Measurements from ENCODE around the gene FBXO42.
"Not testable (repeated sequence)": the region's sequence is repeated elsewhere in the genome, so short reads cannot be mapped to it uniquely, and the experiment has no call there.

FBXO42 gene

GRCh38 chr1:16354619-16355018 is 2.3 kb upstream of the FBXO42 start:
- TF ChIP-seq SPI1 (IDR thresholded peaks at IDR 0.05; ENCODE audit: low read depth, low read length) (no peak), POLR2A (IDR thresholded peaks at IDR 0.05; ENCODE audit: low read depth, low read length) (no peak), TAF1 (IDR thresholded peaks at IDR 0.05; ENCODE audit: low read depth, low read length) (no peak), POU2F2 (IDR thresholded peaks at IDR 0.05; ENCODE audit: low read depth, low read length) (no peak), POLR2AphosphoS5 (IDR thresholded peaks at IDR 0.05; ENCODE audit: low read depth, low read length) (no peak), PAX5 (IDR thresholded peaks at IDR 0.05; ENCODE audit: insufficient read depth, low read length, severe bottlenecking) (no peak)

GRCh38 chr1:16352842-16353535 is 709 bp upstream of the FBXO42 start:
- DNase-seq (ENCODE audit: insufficient read length, low spot score): no peak

More at GRCh38 chr1:16354619-16355018, 2.3 kb upstream of the FBXO42 start:
- FAIRE-seq (no peak), DNase-seq (ENCODE audit: insufficient read length, low spot score) (no peak)

GRCh38 chr1:16351456-16351993 is 755 bp downstream of the FBXO42 start:
- FAIRE-seq (peak; percentile 43), DNase-seq (ENCODE audit: insufficient read length, low spot score) (no peak)
- TF ChIP-seq POU2F2 (IDR thresholded peaks at IDR 0.05; ENCODE audit: low read depth, low read length) (no peak), POLR2AphosphoS5 (IDR thresholded peaks at IDR 0.05; ENCODE audit: low read depth, low read length) (no peak), PAX5 (IDR thresholded peaks at IDR 0.05; ENCODE audit: insufficient read depth, low read length, severe bottlenecking) (no peak), SPI1 (IDR thresholded peaks at IDR 0.05; ENCODE audit: low read depth, low read length) (no peak), TAF1 (IDR thresholded peaks at IDR 0.05; ENCODE audit: low read depth, low read length) (no peak), POLR2A (IDR thresholded peaks at IDR 0.05; ENCODE audit: low read depth, low read length) (no peak)

More at GRCh38 chr1:16352842-16353535, 709 bp upstream of the FBXO42 start:
- peak; percentile 51 for FAIRE-seq
- TF ChIP-seq POLR2A (IDR thresholded peaks at IDR 0.05; ENCODE audit: low read depth, low read length): no peak
- no peak; the same call in none of the 2 replicates for TF ChIP-seq POLR2AphosphoS5 (IDR thresholded peaks at IDR 0.05; ENCODE audit: low read depth, low read length)
- TF ChIP-seq TAF1 (IDR thresholded peaks at IDR 0.05; ENCODE audit: low read depth, low read length): no peak
- no peak for TF ChIP-seq POU2F2 (IDR thresholded peaks at IDR 0.05; ENCODE audit: low read depth, low read length)
- no peak for TF ChIP-seq SPI1 (IDR thresholded peaks at IDR 0.05; ENCODE audit: low read depth, low read length)
- TF ChIP-seq PAX5 (IDR thresholded peaks at IDR 0.05; ENCODE audit: insufficient read depth, low read length, severe bottlenecking): no peak

- FAIRE-seq (no peak), DNase-seq (ENCODE audit: insufficient read length, low spot score) (no peak)
- TF ChIP-seq PAX5 (IDR thresholded peaks at IDR 0.05; ENCODE audit: insufficient read depth, low read length, severe bottlenecking) (no peak), TAF1 (IDR thresholded peaks at IDR 0.05; ENCODE audit: low read depth, low read length) (no peak)
These were observed 2.4 kb downstream of the FBXO42 start for GRCh38 chr1:16349847-16350406.

GRCh38 chr1:16348414-16349182 is 3.7 kb downstream of the FBXO42 start:
- FAIRE-seq: no peak
- no peak for DNase-seq (ENCODE audit: insufficient read length, low spot score)
- TF ChIP-seq PAX5 (IDR thresholded peaks at IDR 0.05; ENCODE audit: insufficient read depth, low read length, severe bottlenecking) (no peak), TAF1 (IDR thresholded peaks at IDR 0.05; ENCODE audit: low read depth, low read length) (no peak), SPI1 (IDR thresholded peaks at IDR 0.05; ENCODE audit: low read depth, low read length) (no peak), POU2F2 (IDR thresholded peaks at IDR 0.05; ENCODE audit: low read depth, low read length) (no peak), POLR2A (IDR thresholded peaks at IDR 0.05; ENCODE audit: low read depth, low read length) (no peak), POLR2AphosphoS5 (IDR thresholded peaks at IDR 0.05; ENCODE audit: low read depth, low read length) (no peak)

GRCh38 chr1:16343276-16343675 is 9.0 kb downstream of the FBXO42 start:
- DNase-seq (ENCODE audit: insufficient read length, low spot score); FAIRE-seq: not testable (repeated sequence)

- no peak for TF ChIP-seq POLR2AphosphoS5 (IDR thresholded peaks at IDR 0.05; ENCODE audit: low read depth, low read length)
- no peak for TF ChIP-seq TAF1 (IDR thresholded peaks at IDR 0.05; ENCODE audit: low read depth, low read length)
- TF ChIP-seq SPI1 (IDR thresholded peaks at IDR 0.05; ENCODE audit: low read depth, low read length): no peak
- TF ChIP-seq POU2F2 (IDR thresholded peaks at IDR 0.05; ENCODE audit: low read depth, low read length): no peak
- TF ChIP-seq PAX5 (IDR thresholded peaks at IDR 0.05; ENCODE audit: insufficient read depth, low read length, severe bottlenecking): no peak
- TF ChIP-seq POLR2A (IDR thresholded peaks at IDR 0.05; ENCODE audit: low read depth, low read length): no peak
- peak; percentile 16 for FAIRE-seq
- DNase-seq (ENCODE audit: insufficient read length, low spot score): no peak
These were observed 9.8 kb downstream of the FBXO42 start for GRCh38 chr1:16342331-16343062.

- no peak for TF ChIP-seq POLR2AphosphoS5 (IDR thresholded peaks at IDR 0.05; ENCODE audit: low read depth, low read length)
- no peak for TF ChIP-seq POLR2A (IDR thresholded peaks at IDR 0.05; ENCODE audit: low read depth, low read length)
- no peak for TF ChIP-seq PAX5 (IDR thresholded peaks at IDR 0.05; ENCODE audit: insufficient read depth, low read length, severe bottlenecking)
- no peak for TF ChIP-seq POU2F2 (IDR thresholded peaks at IDR 0.05; ENCODE audit: low read depth, low read length)
- TF ChIP-seq TAF1 (IDR thresholded peaks at IDR 0.05; ENCODE audit: low read depth, low read length): no peak
- TF ChIP-seq SPI1 (IDR thresholded peaks at IDR 0.05; ENCODE audit: low read depth, low read length): no peak
- DNase-seq (ENCODE audit: insufficient read length, low spot score) (no peak), FAIRE-seq (no peak)
These were observed 11.6 kb downstream of the FBXO42 start for GRCh38 chr1:16340673-16341072.

- no peak for DNase-seq (ENCODE audit: insufficient read length, low spot score)
- TF ChIP-seq TAF1 (IDR thresholded peaks at IDR 0.05; ENCODE audit: low read depth, low read length): no peak
- TF ChIP-seq POU2F2 (IDR thresholded peaks at IDR 0.05; ENCODE audit: low read depth, low read length): no peak
- no peak for TF ChIP-seq POLR2A (IDR thresholded peaks at IDR 0.05; ENCODE audit: low read depth, low read length)
- TF ChIP-seq POLR2AphosphoS5 (IDR thresholded peaks at IDR 0.05; ENCODE audit: low read depth, low read length): no peak
- TF ChIP-seq PAX5 (IDR thresholded peaks at IDR 0.05; ENCODE audit: insufficient read depth, low read length, severe bottlenecking): no peak
- no peak for TF ChIP-seq SPI1 (IDR thresholded peaks at IDR 0.05; ENCODE audit: low read depth, low read length)
- FAIRE-seq: no peak
These were observed 13.3 kb downstream of the FBXO42 start for GRCh38 chr1:16338961-16339360.
